Activated T-cell treated with anti-CD3 and anti-CD28 coated beads, Interleukin-2, amount 50 U/mL, for 72 hours (primary cell): Measurements from ENCODE around the gene RERE. TPM values are rescaled to one million over a fixed set of nuclear protein-coding genes. Genes with fewer than 3 reads are reported as not detected.

ENCODE experiments used
- ATAC-seq, 2 donors: fragments of 150-1000 bp; cut with Tn5 transposase; replicated peaks in 1 of 2; 2 replicates each; pipeline ENCODE4 v1.10.0; 2021; ENCODE audit warnings: moderate library complexity in 2 of 2, mild to moderate bottlenecking in 1 of 2
- DNase-seq, 2 donors: peaks; one replicate each; pipeline ENCODE4 v3.0.0; 2021 to 2022; ENCODE audit warnings: mixed read lengths in 1 of 2
- H3K27ac Mint-ChIP-seq: one replicate; pipeline ENCODE4 v1.8.0; 2022; ENCODE audit warnings: mild to moderate bottlenecking, moderate library complexity, mixed read lengths
- H3K27me3 Mint-ChIP-seq: one replicate; pipeline ENCODE4 v1.8.0; 2022; ENCODE audit warnings: low read depth, mixed read lengths
- H3K36me3 Mint-ChIP-seq, 2 donors: one replicate each; pipeline ENCODE4 v1.8.0; 2022; ENCODE audit warnings: mixed read lengths in 2 of 2, mild to moderate bottlenecking in 1 of 2; ENCODE audit not compliant: insufficient read depth in 2 of 2
- H3K4me1 Mint-ChIP-seq: one replicate; pipeline ENCODE4 v1.8.0; 2022; ENCODE audit warnings: low read depth, mixed read lengths
- H3K4me3 Mint-ChIP-seq, 2 donors: one replicate each; pipeline ENCODE4 v1.8.0; 2022; ENCODE audit warnings: mild to moderate bottlenecking in 2 of 2, mixed read lengths in 2 of 2, moderate library complexity in 2 of 2
- H3K9me3 Mint-ChIP-seq, 2 donors: one replicate each; pipeline ENCODE4 v1.8.0; 2022; ENCODE audit warnings: mixed read lengths in 2 of 2
- total RNA-seq, 2 donors: library from RNA; stranded (reverse); gene quantifications; one replicate each; pipeline ENCODE4 v1.2.3, GENCODE V29; 2022

RERE gene
- total RNA-seq, 2 donors from 2014 or later, result 98.7 to 105 TPM

DNA sequence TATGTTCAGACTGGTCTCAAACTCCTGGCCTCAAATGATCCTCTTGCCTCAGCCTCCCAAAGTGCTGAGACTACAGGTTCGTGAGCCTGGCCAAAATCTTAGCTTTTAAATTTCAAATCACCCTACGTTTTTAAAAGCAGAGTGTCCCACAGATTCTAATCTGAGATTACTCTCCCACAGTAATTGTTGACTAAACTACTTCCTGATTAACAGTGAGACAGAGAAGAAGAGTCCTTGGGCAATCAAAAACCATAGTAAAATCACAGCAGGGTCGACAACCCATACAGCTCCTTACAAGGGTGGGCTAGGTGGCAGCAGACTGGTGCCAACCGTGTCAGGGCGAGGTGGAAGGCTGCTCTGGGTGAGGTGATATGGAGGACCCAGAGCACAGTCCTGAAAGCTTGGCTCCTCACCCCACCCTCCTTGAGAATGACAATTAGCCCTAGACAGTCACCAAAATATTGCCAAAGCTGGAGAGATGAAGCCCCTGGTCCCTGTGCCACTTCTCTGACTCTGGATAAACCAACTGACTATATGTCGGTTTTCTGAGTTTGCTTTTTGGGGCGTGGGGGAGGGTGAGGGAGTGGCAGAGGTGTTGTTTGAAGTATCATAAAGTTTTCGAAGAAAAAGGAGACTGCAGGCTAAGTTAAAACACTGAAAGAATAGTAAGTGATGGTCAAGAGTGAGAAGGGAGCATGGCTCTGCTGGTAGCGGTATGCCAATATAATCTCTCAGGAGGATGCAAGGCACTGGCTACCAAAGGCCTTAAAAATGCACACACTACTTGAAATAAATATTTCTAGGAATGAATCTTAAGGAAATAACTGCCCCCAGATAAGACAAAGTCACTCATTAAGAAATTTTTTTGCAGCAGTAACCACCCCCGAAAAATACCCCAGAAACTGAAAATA lies 412.7 kb downstream of the RERE start:
- peaks cover 42% of the 10 kb centered on the region for H3K4me1 Mint-ChIP-seq
- peaks cover 3 to 10% of the 10 kb centered on the region in 2 donors for H3K36me3 Mint-ChIP-seq
- H3K27ac Mint-ChIP-seq, result peak overlapping the region; percentile 64
- no peak overlapping the region for H3K4me3 Mint-ChIP-seq
- ATAC-seq (no peak), DNase-seq (no peak)
- H3K27me3 Mint-ChIP-seq, result no peaks in the 10 kb centered on the region
- H3K9me3 Mint-ChIP-seq, result no peaks in the 10 kb centered on the region

DNA sequence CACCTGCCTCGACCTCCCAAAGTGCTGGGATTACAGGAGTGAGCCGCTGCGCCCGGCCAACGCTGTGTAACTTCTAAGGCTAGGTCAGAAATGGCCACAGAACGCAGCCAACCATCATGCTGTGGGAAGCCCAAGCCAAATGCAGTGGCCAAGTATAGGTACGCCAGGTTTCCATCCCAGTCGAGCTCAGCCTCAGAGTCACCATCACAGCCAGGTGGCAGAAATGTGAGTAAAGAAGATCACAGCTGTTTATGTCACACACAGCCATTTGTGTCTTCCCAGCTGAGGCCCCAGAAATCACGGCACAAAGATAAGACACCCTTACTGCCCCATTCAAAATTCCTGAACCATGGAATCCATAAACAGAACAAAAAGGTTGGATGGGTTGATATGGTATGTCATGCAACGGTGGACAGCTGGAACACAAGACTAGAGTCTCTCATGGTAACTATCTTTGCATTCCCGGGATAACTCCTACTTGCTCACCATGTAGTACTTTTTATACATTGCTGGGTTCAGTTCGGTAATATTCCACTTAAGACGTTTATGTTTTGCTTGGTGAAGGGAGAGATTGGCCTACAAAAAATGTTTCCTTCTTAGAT lies 415.2 kb downstream of the RERE start:
- ATAC-seq (no peak), DNase-seq (no peak)
- Mint-ChIP-seq H3K9me3 (no peaks in the 10 kb centered on the region), H3K27ac (peak overlapping the region; percentile 11), H3K4me3 (no peak overlapping the region), H3K4me1 (peaks cover 36% of the 10 kb centered on the region), H3K36me3 (peaks cover 3 to 13% of the 10 kb centered on the region in 2 donors), H3K27me3 (no peaks in the 10 kb centered on the region)

DNA sequence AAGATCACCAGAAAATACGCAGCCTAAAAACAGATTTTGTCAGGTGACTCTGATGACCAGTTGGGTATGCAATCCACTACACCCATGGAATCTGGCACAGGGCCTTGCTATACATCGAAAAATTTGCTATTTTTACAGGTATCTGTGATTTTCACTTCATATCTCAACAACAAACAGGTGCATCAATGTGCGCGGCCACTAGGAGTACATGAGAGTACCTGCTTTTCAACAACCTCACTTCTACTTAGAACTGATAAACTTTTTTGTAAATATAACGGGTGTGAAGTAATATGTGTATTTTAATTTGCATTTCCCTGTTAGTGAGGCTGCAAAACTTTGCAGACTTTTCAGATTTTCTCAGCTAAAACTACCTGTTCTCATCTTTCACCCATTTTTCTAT lies 418.8 kb downstream of the RERE start:
- DNase-seq, result no peak
- no peak for ATAC-seq
- peaks cover 54% of the 10 kb centered on the region for H3K4me1 Mint-ChIP-seq
- no peaks in the 10 kb centered on the region for H3K9me3 Mint-ChIP-seq
- H3K4me3 Mint-ChIP-seq, result peak overlapping the region in 1 of 2 donors; percentile 69
- peak overlapping the region; percentile 83 for H3K27ac Mint-ChIP-seq
- no peaks in the 10 kb centered on the region for H3K27me3 Mint-ChIP-seq
- peaks cover 3 to 19% of the 10 kb centered on the region in 2 donors for H3K36me3 Mint-ChIP-seq

DNA sequence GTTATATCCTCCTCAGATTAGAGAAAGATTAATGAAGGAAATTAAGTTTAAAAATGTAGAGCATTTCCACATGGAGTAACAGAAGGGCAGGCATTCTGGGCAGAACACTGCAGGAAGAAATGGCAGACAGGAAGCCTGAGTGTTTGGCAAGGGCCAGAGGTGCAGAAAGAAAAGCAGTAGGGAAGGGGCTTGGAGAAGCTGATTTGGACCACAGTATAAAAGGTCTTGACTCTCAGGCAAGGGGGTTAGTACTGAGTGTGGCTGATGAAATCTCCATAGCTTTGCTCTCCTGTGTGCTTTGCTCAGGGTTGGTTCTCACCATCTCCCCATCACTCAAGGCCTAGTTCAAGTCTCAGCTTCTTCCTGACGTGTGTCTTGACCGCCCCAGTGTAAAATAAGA lies 419.4 kb downstream of the RERE start:
- peak overlapping the region; percentile 60 to 69 for H3K4me3 Mint-ChIP-seq
- DNase-seq (no peak), ATAC-seq (no peak)
- no peaks in the 10 kb centered on the region for H3K9me3 Mint-ChIP-seq
- H3K4me1 Mint-ChIP-seq, result peaks cover 58% of the 10 kb centered on the region
- H3K27me3 Mint-ChIP-seq, result no peaks in the 10 kb centered on the region
- H3K27ac Mint-ChIP-seq, result peak overlapping the region; percentile 83
- peaks cover 3 to 17% of the 10 kb centered on the region in 2 donors for H3K36me3 Mint-ChIP-seq

DNA sequence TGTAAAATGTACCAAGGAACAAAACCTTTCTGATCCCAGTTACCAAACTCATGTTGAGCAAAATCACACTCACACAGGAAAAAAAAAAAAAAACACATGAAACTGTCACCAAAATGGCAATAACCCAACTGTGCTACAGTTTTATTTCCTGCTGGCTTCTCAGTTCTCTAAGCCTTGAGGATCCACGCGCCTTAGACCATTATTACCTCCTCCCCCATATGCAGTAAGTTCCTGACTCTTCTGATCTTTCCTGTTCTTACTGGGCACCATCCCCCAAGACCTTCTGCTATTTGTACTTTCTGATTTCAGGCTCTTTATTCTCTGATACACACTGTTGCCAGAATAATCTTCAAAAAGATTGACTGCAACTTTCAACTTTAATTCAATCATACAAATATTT lies 419.9 kb downstream of the RERE start:
- H3K36me3 Mint-ChIP-seq, result peaks cover 3 to 15% of the 10 kb centered on the region in 2 donors
- peaks cover 63% of the 10 kb centered on the region for H3K4me1 Mint-ChIP-seq
- peak overlapping the region; percentile 60 to 69 for H3K4me3 Mint-ChIP-seq
- DNase-seq (peak; percentile 11 to 12), ATAC-seq (peak; percentile 55 to 58)
- no peaks in the 10 kb centered on the region for H3K9me3 Mint-ChIP-seq
- H3K27ac Mint-ChIP-seq, result peak overlapping the region; percentile 83
- H3K27me3 Mint-ChIP-seq, result no peaks in the 10 kb centered on the region

DNA sequence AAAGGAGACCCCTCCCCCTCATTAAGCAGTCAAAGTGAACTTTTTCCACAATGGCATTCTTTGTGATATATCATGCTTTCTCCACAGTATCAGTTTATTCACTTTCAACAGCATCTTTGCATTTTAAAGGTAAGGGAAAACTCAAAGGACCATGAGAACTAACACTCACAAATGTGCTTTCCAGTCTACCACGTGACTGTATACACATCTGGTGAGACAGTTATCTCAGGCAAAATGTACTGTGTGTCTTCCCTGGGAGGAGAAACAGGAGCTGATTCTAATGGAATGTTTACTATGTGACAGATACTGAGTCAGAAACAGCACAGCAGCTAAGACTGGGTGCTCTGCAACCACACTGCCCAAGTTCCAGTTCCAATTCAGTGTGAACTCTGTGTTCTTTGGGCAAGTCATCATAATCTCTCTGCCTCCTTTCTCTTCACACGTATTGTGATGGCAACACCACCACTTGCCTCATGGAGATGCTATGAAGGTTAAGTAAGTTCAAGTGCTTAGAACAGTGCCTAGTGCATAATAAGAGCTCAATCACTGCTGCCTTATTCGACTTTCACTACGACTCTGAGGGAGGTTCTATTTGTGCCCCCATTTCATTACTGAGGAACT lies 420.5 kb downstream of the RERE start:
- Mint-ChIP-seq H3K27ac (peak overlapping the region; percentile 83), H3K36me3 (peaks cover under 1 to 13% of the 10 kb centered on the region in 2 donors), H3K9me3 (no peaks in the 10 kb centered on the region), H3K4me1 (peaks cover 69% of the 10 kb centered on the region), H3K27me3 (no peaks in the 10 kb centered on the region), H3K4me3 (peak overlapping the region; percentile 60 to 69)
- DNase-seq (peak; percentile 43 to 44), ATAC-seq (peak; percentile 88)

DNA sequence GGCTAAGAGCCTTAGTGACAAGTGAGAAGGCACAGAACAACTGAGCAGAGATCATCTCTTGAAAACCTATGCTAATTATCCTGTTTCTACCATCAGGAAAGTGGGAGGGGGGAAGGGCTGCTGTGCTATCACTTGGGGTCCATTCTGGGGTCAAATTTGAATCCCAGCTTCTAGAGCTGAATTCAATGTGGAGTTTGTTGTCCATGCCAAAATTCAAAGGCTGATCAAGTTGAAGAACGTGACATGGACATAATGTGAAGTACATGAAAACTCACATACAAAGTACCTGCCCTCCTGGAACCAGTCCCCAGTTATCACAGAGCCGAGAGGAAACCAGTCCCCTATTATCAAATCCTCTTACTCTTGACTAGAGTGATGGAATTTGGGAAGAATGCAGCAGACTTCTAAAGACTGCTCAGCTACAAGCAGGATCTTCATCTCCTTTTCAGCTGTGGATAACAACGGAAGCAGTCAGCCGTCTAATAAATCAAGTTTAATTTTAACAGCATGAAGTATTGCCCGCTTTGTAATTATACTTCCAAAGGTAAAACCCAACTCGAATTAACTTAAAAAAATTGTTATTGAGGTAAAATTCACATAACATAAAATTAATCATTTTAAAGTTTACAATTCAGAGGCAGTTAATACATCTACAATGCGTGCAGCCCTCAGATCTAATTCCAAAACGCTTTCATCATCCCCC lies 421.2 kb downstream of the RERE start:
- DNase-seq, result no peak
- peaks cover 75% of the 10 kb centered on the region for H3K4me1 Mint-ChIP-seq
- no peaks in the 10 kb centered on the region for H3K27me3 Mint-ChIP-seq
- no peaks in the 10 kb centered on the region for H3K9me3 Mint-ChIP-seq
- peak overlapping the region; percentile 90 for H3K27ac Mint-ChIP-seq
- peaks cover 0 to 15% of the 10 kb centered on the region in 2 donors for H3K36me3 Mint-ChIP-seq
- peak overlapping the region; percentile 60 to 86 for H3K4me3 Mint-ChIP-seq
- no peak for ATAC-seq

DNA sequence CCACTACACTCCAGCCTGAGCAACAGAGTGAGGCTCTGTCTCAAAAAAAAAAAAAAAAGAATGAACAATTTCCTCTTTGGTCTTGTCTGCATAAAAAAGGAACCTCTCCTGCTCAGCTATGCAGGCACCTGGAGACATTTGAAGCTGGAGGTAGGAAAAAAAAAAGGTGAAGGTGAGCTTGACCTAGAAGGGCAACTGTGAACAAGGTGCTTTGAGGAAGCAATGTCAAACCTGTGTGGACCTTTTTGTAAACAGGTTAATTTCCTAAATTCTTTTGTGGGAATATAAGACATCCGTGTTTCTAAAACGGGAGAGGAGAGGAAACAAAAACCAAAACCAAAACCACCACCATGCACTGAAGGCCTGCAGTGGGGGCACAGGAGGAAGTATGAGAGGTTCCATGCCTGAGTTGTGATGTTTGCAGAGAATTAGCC lies 422.0 kb downstream of the RERE start:
- ATAC-seq (no peak), DNase-seq (no peak)
- H3K27me3 Mint-ChIP-seq, result no peaks in the 10 kb centered on the region
- peak overlapping the region; percentile 52 to 86 for H3K4me3 Mint-ChIP-seq
- H3K9me3 Mint-ChIP-seq, result no peaks in the 10 kb centered on the region
- H3K27ac Mint-ChIP-seq, result peak overlapping the region; percentile 90
- peaks cover 0 to 12% of the 10 kb centered on the region in 2 donors for H3K36me3 Mint-ChIP-seq
- H3K4me1 Mint-ChIP-seq, result peaks cover 83% of the 10 kb centered on the region

DNA sequence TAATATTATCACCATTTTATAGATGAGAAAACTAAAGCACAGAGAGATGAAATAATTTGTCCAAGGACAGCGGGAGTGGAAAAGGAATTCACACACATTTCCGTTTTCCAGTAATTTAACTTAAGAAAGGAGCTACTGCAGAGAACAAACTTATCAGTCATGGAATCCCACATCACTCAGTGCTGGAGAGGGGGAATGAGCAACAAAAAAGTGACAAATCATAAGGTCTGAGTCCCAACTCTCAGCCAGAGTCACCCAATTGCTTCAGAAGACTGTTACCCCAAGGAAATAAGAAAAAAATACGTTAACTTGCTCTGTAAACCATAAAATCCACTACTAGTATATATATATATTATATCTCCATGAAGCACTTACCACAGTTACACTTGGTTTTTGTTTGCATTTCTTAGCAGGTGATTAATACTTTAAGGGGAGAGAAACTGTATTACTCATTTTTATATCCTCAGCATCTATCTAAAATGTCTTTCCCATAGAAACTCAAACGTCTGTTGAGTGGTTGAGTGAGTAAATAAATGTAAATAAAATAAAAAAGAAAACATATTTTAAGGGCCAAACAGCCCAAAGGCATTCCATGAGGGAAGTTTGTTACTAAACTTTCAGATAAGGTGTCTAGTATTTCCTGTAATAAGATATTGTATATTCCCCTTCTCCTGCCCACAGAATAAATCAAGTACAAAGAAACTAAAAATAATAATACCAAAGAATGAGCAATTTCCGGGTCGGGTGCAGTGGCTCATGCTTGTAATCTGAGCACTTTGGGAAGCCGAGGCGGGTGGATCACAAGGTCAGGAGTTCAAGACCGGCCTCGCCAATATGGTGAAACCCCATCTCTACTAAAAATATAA lies 422.8 kb downstream of the RERE start:
- Mint-ChIP-seq H3K27me3 (no peaks in the 10 kb centered on the region), H3K27ac (peak overlapping the region; percentile 90), H3K4me3 (peak overlapping the region; percentile 52 to 86), H3K36me3 (peaks cover 3 to 12% of the 10 kb centered on the region in 2 donors), H3K9me3 (no peaks in the 10 kb centered on the region), H3K4me1 (peaks cover 90% of the 10 kb centered on the region)
- ATAC-seq, result no peak
- DNase-seq, result no peak

DNA sequence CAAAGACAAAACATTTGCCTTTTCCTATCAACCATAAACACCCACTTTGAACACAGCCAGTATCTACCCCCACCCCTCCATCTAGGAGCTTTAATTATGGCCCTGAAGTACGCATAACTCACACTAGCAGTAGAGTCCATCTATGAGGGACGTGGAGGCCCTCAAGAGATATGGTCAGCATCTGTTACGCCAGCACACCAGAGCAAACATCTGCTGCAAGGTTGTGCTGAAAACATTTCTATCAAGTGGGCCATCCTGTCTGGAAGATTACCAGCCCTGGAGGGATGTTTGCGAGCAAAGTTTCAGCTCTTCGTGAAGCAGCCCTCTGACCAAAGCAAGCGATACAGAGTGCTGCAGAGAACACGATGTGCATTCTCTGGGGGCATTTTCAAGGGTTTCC lies 424.9 kb downstream of the RERE start:
- Mint-ChIP-seq H3K4me1 (peaks cover 89% of the 10 kb centered on the region), H3K36me3 (peaks cover 3 to 8% of the 10 kb centered on the region in 2 donors), H3K27ac (peak overlapping the region; percentile 71), H3K4me3 (no peak overlapping the region), H3K9me3 (no peaks in the 10 kb centered on the region), H3K27me3 (no peaks in the 10 kb centered on the region)
- DNase-seq, result no peak
- no peak for ATAC-seq

DNA sequence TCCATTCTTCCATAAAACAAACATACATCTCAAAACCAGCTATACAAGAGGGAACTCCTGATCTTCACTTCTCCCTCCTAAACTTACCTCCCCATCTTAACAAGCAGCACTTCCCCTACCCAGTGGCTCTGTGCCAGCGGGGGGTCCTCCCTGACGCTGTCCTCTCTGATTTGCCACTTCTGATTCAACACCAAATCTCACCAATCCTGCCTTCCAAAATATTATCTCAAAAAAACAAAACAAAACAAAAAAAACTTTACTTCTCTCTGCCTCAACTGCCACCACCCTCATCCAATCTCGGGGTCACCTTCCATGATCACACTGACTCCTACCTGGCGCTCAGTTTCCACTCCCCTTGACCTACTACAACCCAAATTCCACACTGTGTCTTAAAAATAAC lies 426.7 kb downstream of the RERE start:
- Mint-ChIP-seq H3K27me3 (no peaks in the 10 kb centered on the region), H3K36me3 (peaks cover 3 to 6% of the 10 kb centered on the region in 2 donors), H3K4me3 (peak overlapping the region in 1 of 2 donors; percentile 33), H3K9me3 (no peaks in the 10 kb centered on the region), H3K27ac (peak overlapping the region; percentile 82), H3K4me1 (peaks cover 83% of the 10 kb centered on the region)
- ATAC-seq (no peak), DNase-seq (no peak)

DNA sequence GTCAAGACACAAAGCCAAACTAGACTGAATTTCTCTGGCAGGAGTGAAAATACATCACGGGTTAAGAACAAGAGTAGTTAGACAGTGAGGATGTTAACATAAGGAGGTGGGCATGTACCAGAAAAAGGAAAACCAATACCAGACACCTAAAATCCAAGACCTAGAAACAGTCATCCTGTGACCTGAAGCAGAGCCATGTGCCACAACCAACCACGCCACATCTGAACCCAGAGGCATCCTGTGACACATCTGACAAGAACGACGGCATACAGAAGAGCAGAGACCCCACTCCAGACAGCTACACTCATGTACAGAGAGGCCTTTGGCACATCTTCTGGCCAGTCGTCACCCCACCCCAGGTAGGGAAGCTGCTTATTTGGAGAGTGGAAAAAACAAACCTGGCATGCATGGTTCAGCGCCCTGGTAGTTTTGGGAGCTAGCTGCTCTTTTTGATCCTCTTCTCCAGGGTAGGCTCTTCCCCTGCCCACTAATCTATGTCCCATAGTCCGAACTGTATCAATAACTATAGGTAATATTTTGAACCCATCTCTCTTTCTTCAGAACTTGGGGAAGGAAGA lies 427.4 kb downstream of the RERE start:
- peak; percentile 51 to 60 for DNase-seq
- H3K9me3 Mint-ChIP-seq, result no peaks in the 10 kb centered on the region
- no peak overlapping the region for H3K4me3 Mint-ChIP-seq
- H3K27ac Mint-ChIP-seq, result no peak overlapping the region
- H3K27me3 Mint-ChIP-seq, result no peaks in the 10 kb centered on the region
- peaks cover 82% of the 10 kb centered on the region for H3K4me1 Mint-ChIP-seq
- peak; percentile 95 for ATAC-seq
- peaks cover 3 to 6% of the 10 kb centered on the region in 2 donors for H3K36me3 Mint-ChIP-seq
